Naive thymus-derived CD4-positive, alpha-beta T cell (primary cell): Measurements from ENCODE around the gene CRYBB2. TPM values are rescaled to one million over a fixed set of nuclear protein-coding genes. Genes with fewer than 3 reads are reported as not detected.
"Not testable (repeated sequence)": the region's sequence is repeated elsewhere in the genome, so short reads cannot be mapped to it uniquely, and the experiment has no call there.

Source experiments
- ATAC-seq: fragments of 150-1000 bp; cut with Tn5 transposase; 2 replicates; pipeline ENCODE4 v1.10.0; 2021; ENCODE audit warnings: mild to moderate bottlenecking, moderate library complexity
- CTCF ChIA-PET: fragments of 350-600 bp; sonication (Branson Sonifier 250); formaldehyde crosslinking; loops from one replicate; lab custom pipeline; 2021; ENCODE audit warnings: antibody characterized with exemption; lab: Charles Lee
- POLR2A ChIA-PET: fragments of 350-600 bp; sonication (Branson Sonifier 250); formaldehyde crosslinking; loops from one replicate; lab custom pipeline; 2021; ENCODE audit warnings: antibody characterized with exemption, inconsistent platforms; lab: Charles Lee
- DNase-seq, 9 donors: peaks; one replicate each; pipeline versions ENCODE4 v3.0.0 to v3.0.0-alpha.2; 2020 to 2022; ENCODE audit warnings: mixed read lengths in 1 of 9
- H3K27ac ChIP-seq: one replicate; pipeline ENCODE4 v1.7.0; 2013; ENCODE audit warnings: mild to moderate bottlenecking, low read depth, low read length, moderate library complexity
- H3K27me3 ChIP-seq, 2 donors: one replicate each; pipeline ENCODE4 v1.7.0; 2013; ENCODE audit warnings: low read length in 2 of 2, mild to moderate bottlenecking in 2 of 2, moderate library complexity in 2 of 2; ENCODE audit not compliant: control insufficient read depth in 2 of 2, insufficient read depth in 2 of 2
- H3K36me3 ChIP-seq, 3 experiments: 1 replicate in 2 of 3; 2 replicates in 1 of 3; pipeline ENCODE4 v1.7.0; 2013; ENCODE audit warnings: low read length in 3 of 3, mild to moderate bottlenecking in 3 of 3, moderate library complexity in 1 of 3; ENCODE audit not compliant: insufficient read depth in 3 of 3, control insufficient read depth in 2 of 3
- H3K4me1 ChIP-seq, 2 donors: one replicate each; pipeline ENCODE4 v1.7.0; 2013; ENCODE audit warnings: low read length in 2 of 2, mild to moderate bottlenecking in 2 of 2, moderate library complexity in 1 of 2; ENCODE audit not compliant: control insufficient read depth in 2 of 2, insufficient read depth in 2 of 2
- H3K4me3 ChIP-seq: 2 replicates; pipeline ENCODE4 v1.7.0; 2013; ENCODE audit warnings: mild to moderate bottlenecking, low read length
- H3K9me3 ChIP-seq, 3 experiments: 1 replicate in 2 of 3; 2 replicates in 1 of 3; pipeline ENCODE4 v1.7.0; 2013; ENCODE audit warnings: low read length in 3 of 3; ENCODE audit not compliant: control insufficient read depth in 2 of 3
- H3K27ac Mint-ChIP-seq, 9 donors: one replicate each; pipeline ENCODE4 v1.8.0; 2020 to 2022; ENCODE audit warnings: mixed read lengths in 9 of 9, mild to moderate bottlenecking in 8 of 9, moderate library complexity in 5 of 9, inconsistent platforms in 2 of 9
- H3K27me3 Mint-ChIP-seq, 5 donors: one replicate each; pipeline ENCODE4 v1.8.0; 2021 to 2022; ENCODE audit warnings: mixed read lengths in 5 of 5, mild to moderate bottlenecking in 1 of 5
- H3K36me3 Mint-ChIP-seq, 5 donors: one replicate each; pipeline ENCODE4 v1.8.0; 2020 to 2022; ENCODE audit warnings: mixed read lengths in 5 of 5, mild to moderate bottlenecking in 3 of 5, inconsistent platforms in 1 of 5
- H3K4me1 Mint-ChIP-seq, 7 donors: one replicate each; pipeline ENCODE4 v1.8.0; 2020 to 2022; ENCODE audit warnings: mixed read lengths in 7 of 7, mild to moderate bottlenecking in 3 of 7, inconsistent platforms in 1 of 7
- H3K4me3 Mint-ChIP-seq, 10 donors: one replicate each; pipeline ENCODE4 v1.8.0; 2020 to 2022; ENCODE audit warnings: mild to moderate bottlenecking in 10 of 10, mixed read lengths in 10 of 10, moderate library complexity in 6 of 10, inconsistent platforms in 2 of 10
- H3K9me3 Mint-ChIP-seq, 11 donors: one replicate each; pipeline ENCODE4 v1.8.0; 2020 to 2022; ENCODE audit warnings: mixed read lengths in 11 of 11, mild to moderate bottlenecking in 4 of 11, inconsistent platforms in 1 of 11, moderate library complexity in 1 of 11
- intact Hi-C, 2 donors: fragments of 100-400 bp; cut with micrococcal nuclease; formaldehyde crosslinking; loops; one replicate each; pipeline ENCODE4 v1.15.1; 2023
- polyA plus RNA-seq, 2 donors: library from polyadenylated mRNA; unstranded; fragments of 300-500 nt; fragmentation: Illumina TruSeq; gene quantifications; one replicate each; pipeline ENCODE4 v1.2.3, GENCODE V29; 2021
- total RNA-seq, 6 experiments: library from RNA in 5 of 6; stranded (reverse) in 5 of 6; gene quantifications; 1 replicate in 5 of 6; 2 replicates in 1 of 6; pipeline ENCODE4 v1.2.3 and lab custom pipeline; 2021 to 2026

Gene CRYBB2
- total and polyA plus RNA-seq, 7 experiments from 2014 or later: not detected

DNA sequence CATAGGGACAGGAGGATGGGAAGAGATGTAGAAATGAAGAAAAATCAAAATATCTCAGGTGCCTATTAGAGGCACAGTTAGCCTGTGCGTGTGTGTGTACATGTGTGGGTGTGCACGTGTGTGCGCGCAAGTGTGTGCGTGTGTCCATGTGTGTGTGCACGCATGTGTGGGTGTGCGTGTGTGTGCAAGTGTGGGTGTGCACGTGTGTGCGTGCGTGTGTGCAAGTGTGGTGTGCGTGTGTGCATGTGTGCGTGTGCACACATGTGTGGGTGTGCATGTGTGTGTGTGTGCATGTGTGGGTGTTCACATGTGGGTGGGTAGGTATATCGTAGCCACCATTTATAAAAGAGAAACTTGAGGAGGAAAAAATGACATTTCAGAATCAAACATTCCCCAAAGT is 9.4 kb downstream of the CRYBB2 start:
- H3K36me3 ChIP-seq: no peaks in the 10 kb centered on the region
- CTCF ChIA-PET: no interaction called here
- Mint-ChIP-seq H3K4me1 (no peaks in the 10 kb centered on the region), H3K4me3 (no peak overlapping the region), H3K27me3 (peaks cover 16 to 26% (median 22%) of the 10 kb centered on the region in 5 donors), H3K9me3 (no peaks in the 10 kb centered on the region), H3K36me3 (peaks cover 0 to 3% (median 0%) of the 10 kb centered on the region in 5 donors), H3K27ac (no peak overlapping the region)
- H3K4me1 ChIP-seq: no peaks in the 10 kb centered on the region
- H3K27me3 ChIP-seq: no peaks in the 10 kb centered on the region
- intact Hi-C loops: no loop called here
- POLR2A ChIA-PET: no interaction called here
- no peaks in the 10 kb centered on the region for H3K9me3 ChIP-seq
- DNase-seq (no peak), ATAC-seq (no peak)
- H3K4me3 ChIP-seq: no peak overlapping the region
- H3K27ac ChIP-seq: no peak overlapping the region

DNA sequence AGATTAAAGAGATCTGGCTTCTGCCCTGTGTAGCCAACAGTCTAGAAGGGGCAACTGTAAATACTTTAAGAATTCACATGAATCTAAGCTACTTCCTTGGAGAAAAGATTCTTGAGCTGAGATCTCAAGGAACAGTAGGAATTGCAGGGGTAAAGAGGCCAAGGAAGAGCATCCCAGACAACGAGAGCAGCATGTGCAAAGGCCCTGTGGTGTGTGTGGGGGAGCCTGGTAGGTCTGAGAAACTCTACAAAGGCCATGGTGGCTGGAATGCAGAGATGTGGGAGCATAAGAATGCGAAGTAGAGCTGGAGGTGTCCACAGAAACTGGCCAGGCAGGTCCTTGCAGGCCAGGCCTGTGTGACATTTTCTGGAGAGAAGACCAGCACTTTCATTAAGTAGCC is 11.3 kb downstream of the CRYBB2 start:
- H3K27ac ChIP-seq, POLR2A ChIA-PET, ATAC-seq, H3K9me3 ChIP-seq, H3K36me3 ChIP-seq, H3K9me3 Mint-ChIP-seq, H3K27ac Mint-ChIP-seq, H3K4me3 ChIP-seq, H3K4me1 Mint-ChIP-seq, H3K27me3 ChIP-seq, CTCF ChIA-PET, H3K4me1 ChIP-seq, DNase-seq, H3K4me3 Mint-ChIP-seq, H3K36me3 Mint-ChIP-seq: not testable (repeated sequence)
- intact Hi-C loops: loop anchor here in 1 of 2 donors (10.0 kb wide), 1 partner anchor 1104 kb away; no protein-coding TSS in a partner anchor
- peaks cover 26 to 40% (median 34%) of the 10 kb centered on the region in 5 donors for H3K27me3 Mint-ChIP-seq

DNA sequence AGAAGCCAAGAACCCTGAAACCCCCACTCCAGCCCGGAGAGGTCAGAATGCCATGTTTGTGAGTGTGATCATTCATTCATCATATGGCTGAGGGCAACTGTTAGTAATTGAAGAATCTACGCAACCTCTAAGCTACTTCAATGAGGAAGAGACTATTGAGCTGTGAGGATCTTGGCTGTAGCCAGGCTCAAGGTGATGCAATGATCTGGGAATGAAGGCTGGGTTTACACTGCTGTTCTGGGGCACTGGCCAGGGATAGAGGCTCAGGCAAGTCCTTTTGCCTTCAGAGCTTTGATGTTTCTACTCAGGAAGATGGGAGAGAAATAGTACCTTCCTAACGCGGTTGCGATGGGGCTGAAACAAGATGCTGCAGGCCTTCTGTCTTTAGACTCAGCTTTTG is 12.9 kb downstream of the CRYBB2 start:
- ATAC-seq (no peak), DNase-seq (no peak)
- Histone ChIP-seq H3K27me3 (no peaks in the 10 kb centered on the region), H3K9me3 (no peaks in the 10 kb centered on the region), H3K27ac (no peak overlapping the region), H3K36me3 (no peaks in the 10 kb centered on the region), H3K4me1 (no peaks in the 10 kb centered on the region), H3K4me3 (no peak overlapping the region)
- H3K27ac Mint-ChIP-seq: no peak overlapping the region
- peaks cover 0 to 3% (median 0%) of the 10 kb centered on the region in 5 donors for H3K36me3 Mint-ChIP-seq
- peaks cover 0 to 8% (median 5%) of the 10 kb centered on the region in 7 donors for H3K4me1 Mint-ChIP-seq
- intact Hi-C loops: loop anchor here in 1 of 2 donors (10.0 kb wide), 1 partner anchor 1102 kb away; no protein-coding TSS in a partner anchor
- H3K9me3 Mint-ChIP-seq: no peaks in the 10 kb centered on the region
- CTCF ChIA-PET: no interaction called here
- H3K27me3 Mint-ChIP-seq: peaks cover 31 to 52% (median 45%) of the 10 kb centered on the region in 5 donors
- no peak overlapping the region for H3K4me3 Mint-ChIP-seq
- POLR2A ChIA-PET: no interaction called here

DNA sequence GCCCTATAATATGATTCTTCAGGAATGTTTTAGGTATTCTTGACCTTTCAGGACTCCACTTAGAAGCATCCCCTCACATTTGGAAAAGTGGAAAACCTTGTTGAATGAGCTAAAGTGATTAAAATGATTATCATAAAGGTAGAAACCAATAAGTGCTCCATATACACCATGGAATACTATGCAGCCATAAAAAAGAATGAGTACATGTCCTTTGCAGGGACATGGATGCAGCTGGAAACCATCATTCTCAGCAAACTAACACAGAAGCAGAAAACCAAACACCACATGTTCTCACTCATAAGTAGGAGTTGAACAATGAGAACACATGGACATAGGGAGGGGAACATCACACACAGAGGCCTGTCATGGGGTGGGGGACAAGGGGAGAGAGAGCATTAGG is 14.3 kb downstream of the CRYBB2 start:
- POLR2A ChIA-PET, H3K27ac Mint-ChIP-seq: not testable (repeated sequence)

GRCh38 chr22:25235547-25236290 is 16.3 kb downstream of the CRYBB2 start:
- no peak overlapping the region for H3K27ac Mint-ChIP-seq
- ATAC-seq (peak; percentile 72), DNase-seq (peak; percentile 16 to 76 (median 53))
- peak overlapping the region in 7 of 10 donors; percentile 27 to 59 (median 48) for H3K4me3 Mint-ChIP-seq
- peaks cover 43 to 59% (median 53%) of the 10 kb centered on the region in 5 donors for H3K27me3 Mint-ChIP-seq
- no peak overlapping the region for H3K27ac ChIP-seq
- ChIA-PET POLR2A (no interaction called here), CTCF (interaction anchor here (0.5 kb wide), 1 partner anchor 378 kb away, joined by 3 read pairs; no protein-coding TSS in a partner anchor)
- H3K27me3 ChIP-seq: no peaks in the 10 kb centered on the region
- H3K36me3 Mint-ChIP-seq: peaks cover 0 to 3% (median 0%) of the 10 kb centered on the region in 5 donors
- peaks cover 0 to 8% (median 5%) of the 10 kb centered on the region in 7 donors for H3K4me1 Mint-ChIP-seq
- H3K36me3 ChIP-seq: no peaks in the 10 kb centered on the region
- H3K9me3 Mint-ChIP-seq: no peaks in the 10 kb centered on the region
- H3K4me3 ChIP-seq: no peak overlapping the region
- H3K9me3 ChIP-seq: no peaks in the 10 kb centered on the region
- no peaks in the 10 kb centered on the region for H3K4me1 ChIP-seq
- intact Hi-C loops: loop anchor here in 1 of 2 donors (5.0 to 10.0 kb wide), 2 partner anchors 212 to 1099 kb away; no protein-coding TSS in a partner anchor

More for the DNA sequence above, 14.3 kb downstream of the CRYBB2 start:
- H3K36me3 Mint-ChIP-seq, H3K4me3 ChIP-seq, H3K27me3 ChIP-seq, H3K4me1 ChIP-seq, CTCF ChIA-PET, ATAC-seq, H3K9me3 Mint-ChIP-seq, H3K9me3 ChIP-seq, DNase-seq, H3K4me1 Mint-ChIP-seq, H3K27ac ChIP-seq, H3K36me3 ChIP-seq, H3K4me3 Mint-ChIP-seq: not testable (repeated sequence)
- intact Hi-C loops: loop anchor here in 1 of 2 donors (10.0 kb wide), 1 partner anchor 1101 kb away; no protein-coding TSS in a partner anchor
- H3K27me3 Mint-ChIP-seq: peaks cover 36 to 56% (median 50%) of the 10 kb centered on the region in 5 donors

DNA sequence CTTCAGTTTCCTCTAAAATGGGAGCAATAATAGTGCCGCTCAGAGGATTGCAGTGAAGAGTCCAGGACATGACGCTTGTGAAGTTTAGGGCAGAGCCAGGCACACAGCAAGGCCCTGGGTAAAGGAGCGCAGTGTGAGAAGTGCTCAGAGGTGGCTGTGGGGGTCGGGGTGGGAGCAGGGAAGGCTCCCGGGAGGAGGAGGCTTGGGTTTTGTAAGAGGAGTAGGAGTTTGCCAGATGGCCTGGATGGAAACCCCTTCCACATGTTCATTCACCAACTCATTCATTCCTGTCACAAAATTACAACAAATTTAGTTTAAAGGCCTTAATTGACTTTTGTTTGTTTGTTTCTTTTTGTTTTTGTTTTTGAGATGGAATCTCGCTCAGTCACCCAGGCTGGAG is 17.0 kb downstream of the CRYBB2 start:
- DNase-seq: no peak
- Histone ChIP-seq H3K27ac (no peak overlapping the region), H3K36me3 (no peaks in the 10 kb centered on the region), H3K4me1 (no peaks in the 10 kb centered on the region), H3K27me3 (no peaks in the 10 kb centered on the region), H3K4me3 (no peak overlapping the region), H3K9me3 (no peaks in the 10 kb centered on the region)
- POLR2A ChIA-PET: no interaction called here
- CTCF ChIA-PET: no interaction called here
- Mint-ChIP-seq H3K27me3 (peaks cover 50 to 62% (median 57%) of the 10 kb centered on the region in 5 donors), H3K4me3 (peak overlapping the region in 3 of 10 donors; percentile 39 to 58 (median 47)), H3K4me1 (peaks cover 0 to 8% (median 5%) of the 10 kb centered on the region in 7 donors), H3K9me3 (no peaks in the 10 kb centered on the region), H3K36me3 (peaks cover 0 to 3% (median 0%) of the 10 kb centered on the region in 5 donors), H3K27ac (no peak overlapping the region)
- ATAC-seq: no peak
- intact Hi-C loops: loop anchor here in 1 of 2 donors (5.0 to 10.0 kb wide), 2 partner anchors 211 to 1098 kb away; no protein-coding TSS in a partner anchor
